GM18873 (cell line): Measurements from ENCODE around the gene RDH11.

Source experiments
- ATAC-seq: cut with Tn5 transposase; IDR thresholded peaks from one replicate; pipeline ENCODE4 v1.9.1; 2021; ENCODE audit warnings: mild to moderate bottlenecking, moderate library complexity, moderate number of reproducible peaks; ENCODE audit not compliant: unreplicated experiment, low FRiP score

RDH11 gene

GRCh38 chr14:67652189-67652588 is 43.4 kb downstream of the RDH11 start:
- ATAC-seq, result no peak

- ATAC-seq, result no peak
These were observed 44.9 kb downstream of the RDH11 start for GRCh38 chr14:67650694-67651093.

- ATAC-seq, result no peak
These were observed 45.4 kb downstream of the RDH11 start for GRCh38 chr14:67650151-67650550.

GRCh38 chr14:67646131-67646530 is 49.4 kb downstream of the RDH11 start:
- no peak for ATAC-seq

- no peak for ATAC-seq
These were observed 50.1 kb downstream of the RDH11 start for GRCh38 chr14:67645414-67645813.

- no peak for ATAC-seq
These were observed 51.1 kb downstream of the RDH11 start for GRCh38 chr14:67644428-67644827.

- no peak for ATAC-seq
These were observed 51.9 kb downstream of the RDH11 start for GRCh38 chr14:67643713-67644112.

GRCh38 chr14:67641902-67642749 is 53.4 kb downstream of the RDH11 start:
- no peak for ATAC-seq

GRCh38 chr14:67641480-67641879 is 54.1 kb downstream of the RDH11 start:
- ATAC-seq, result no peak

GRCh38 chr14:67638642-67639041 is 56.9 kb downstream of the RDH11 start:
- no peak for ATAC-seq

- no peak for ATAC-seq
These were observed 59.1 kb downstream of the RDH11 start for GRCh38 chr14:67636361-67636919.

GRCh38 chr14:67633451-67634147 is 62.0 kb downstream of the RDH11 start:
- no peak for ATAC-seq

- ATAC-seq, result no peak
These were observed 64.6 kb downstream of the RDH11 start for GRCh38 chr14:67630938-67631337.

- no peak for ATAC-seq
These were observed 65.4 kb downstream of the RDH11 start for GRCh38 chr14:67630186-67630585.

- ATAC-seq, result no peak
These were observed 68.0 kb downstream of the RDH11 start for GRCh38 chr14:67627519-67627918.
